ENCODE results near the gene AASS. TPM values are rescaled to one million over a fixed set of nuclear protein-coding genes. Genes with fewer than 3 reads are reported as not detected.

Gene AASS
- total RNA-seq, 2 experiments from 2014 or later = not detected

DNA sequence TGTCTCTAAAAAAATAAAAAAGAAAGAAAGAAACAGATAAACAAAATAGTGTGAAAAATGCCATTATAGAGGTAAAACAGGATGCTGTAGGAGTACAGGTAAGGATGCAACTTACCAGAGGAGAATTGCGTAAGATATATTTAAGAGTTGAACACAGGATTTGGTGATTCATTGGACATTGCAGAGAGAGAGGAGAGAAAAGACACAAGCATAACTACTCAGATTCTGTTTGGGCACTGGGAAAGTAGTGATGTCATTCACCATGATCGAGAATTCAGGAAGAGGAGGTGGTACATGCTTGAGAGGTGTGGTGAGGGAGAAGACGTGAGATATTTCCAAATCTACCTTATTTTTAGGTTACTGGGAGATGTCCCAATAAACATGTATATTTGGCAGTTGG, 97.6 kb downstream of the AASS start:
- Histone ChIP-seq H3K79me2 (ENCODE audit: insufficient read depth, low read depth, low read length) (no peaks in the 10 kb centered on the region), H4K20me1 (ENCODE audit: insufficient read depth, low read length) (no peaks in the 10 kb centered on the region), H3K4me3 (ENCODE audit: low read depth, low read length, poor library complexity, severe bottlenecking) (no peak overlapping the region), H3K9me2 (ENCODE audit: insufficient read depth, low read length) (no peaks in the 10 kb centered on the region), H3K4me2 (ENCODE audit: low read length) (no peak overlapping the region), H2AFZ (ENCODE audit: low read length) (no peak overlapping the region), H3K36me3 (ENCODE audit: insufficient read depth, low read length) (no peaks in the 10 kb centered on the region), H3K27ac (ENCODE audit: low read depth, low read length, poor library complexity, severe bottlenecking) (no peak overlapping the region), H3K9me3 (ENCODE audit: low read length) (no peaks in the 10 kb centered on the region), H3K4me1 (ENCODE audit: insufficient read depth, low read length, poor library complexity, severe bottlenecking) (no peaks in the 10 kb centered on the region)
- no TSS peak for BruUV-seq (replicated peaks)
- DNase-seq (ENCODE audit: low spot score) = no peak
- TF ChIP-seq, protein P1, sequence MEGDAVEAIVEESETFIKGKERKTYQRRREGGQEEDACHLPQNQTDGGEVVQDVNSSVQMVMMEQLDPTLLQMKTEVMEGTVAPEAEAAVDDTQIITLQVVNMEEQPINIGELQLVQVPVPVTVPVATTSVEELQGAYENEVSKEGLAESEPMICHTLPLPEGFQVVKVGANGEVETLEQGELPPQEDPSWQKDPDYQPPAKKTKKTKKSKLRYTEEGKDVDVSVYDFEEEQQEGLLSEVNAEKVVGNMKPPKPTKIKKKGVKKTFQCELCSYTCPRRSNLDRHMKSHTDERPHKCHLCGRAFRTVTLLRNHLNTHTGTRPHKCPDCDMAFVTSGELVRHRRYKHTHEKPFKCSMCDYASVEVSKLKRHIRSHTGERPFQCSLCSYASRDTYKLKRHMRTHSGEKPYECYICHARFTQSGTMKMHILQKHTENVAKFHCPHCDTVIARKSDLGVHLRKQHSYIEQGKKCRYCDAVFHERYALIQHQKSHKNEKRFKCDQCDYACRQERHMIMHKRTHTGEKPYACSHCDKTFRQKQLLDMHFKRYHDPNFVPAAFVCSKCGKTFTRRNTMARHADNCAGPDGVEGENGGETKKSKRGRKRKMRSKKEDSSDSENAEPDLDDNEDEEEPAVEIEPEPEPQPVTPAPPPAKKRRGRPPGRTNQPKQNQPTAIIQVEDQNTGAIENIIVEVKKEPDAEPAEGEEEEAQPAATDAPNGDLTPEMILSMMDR (conservative IDR thresholded peaks at IDR 0.05; ENCODE audit: low read length) = no peak
- TF ChIP-seq EZH2phosphoT487 (IDR thresholded peaks at IDR 0.05; ENCODE audit: borderline replicate concordance, low read depth, low read length) = no peak
- ChIA-PET CTCF (ENCODE audit: unreplicated experiment) (no interaction called here), POLR2A (no interaction called here)
- intact Hi-C loops (cut with micrococcal nuclease; ENCODE audit: unreplicated experiment) = no loop called here

DNA sequence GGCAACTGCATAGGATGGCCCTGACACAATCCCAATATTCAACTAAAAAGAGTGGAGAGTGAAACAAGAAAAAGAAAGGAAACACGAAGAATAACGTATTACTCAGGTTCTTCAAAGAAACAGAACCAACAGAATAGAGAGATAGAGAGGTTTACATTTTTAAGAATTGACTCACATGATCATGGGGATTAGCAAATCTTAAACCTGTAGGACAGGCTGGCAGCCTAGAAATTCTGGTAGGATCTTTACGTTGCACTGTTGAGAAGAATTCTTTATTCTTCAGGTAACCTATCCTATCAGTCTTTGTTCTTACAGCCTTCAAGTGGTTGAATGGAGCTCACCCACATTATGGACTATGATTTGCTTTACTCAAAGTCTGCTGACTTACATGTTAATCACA, 103.9 kb downstream of the AASS start:
- H3K4me2 ChIP-seq (ENCODE audit: low read length) = no peak overlapping the region
- no peaks in the 10 kb centered on the region for H3K9me3 ChIP-seq (ENCODE audit: low read length)
- H3K4me3 ChIP-seq (ENCODE audit: low read depth, low read length, poor library complexity, severe bottlenecking) = no peak overlapping the region
- H3K27ac ChIP-seq (ENCODE audit: low read depth, low read length, poor library complexity, severe bottlenecking) = no peak overlapping the region
- POLR2A ChIA-PET = no interaction called here
- H3K36me3 ChIP-seq (ENCODE audit: insufficient read depth, low read length) = no peaks in the 10 kb centered on the region
- no TSS peak for BruUV-seq (replicated peaks)
- TF ChIP-seq EZH2phosphoT487 (IDR thresholded peaks at IDR 0.05; ENCODE audit: borderline replicate concordance, low read depth, low read length) = no peak
- TF ChIP-seq, protein P1 (conservative IDR thresholded peaks at IDR 0.05; ENCODE audit: low read length) = no peak
- H3K79me2 ChIP-seq (ENCODE audit: insufficient read depth, low read depth, low read length) = no peaks in the 10 kb centered on the region
- H4K20me1 ChIP-seq (ENCODE audit: insufficient read depth, low read length) = no peaks in the 10 kb centered on the region
- H3K4me1 ChIP-seq (ENCODE audit: insufficient read depth, low read length, poor library complexity, severe bottlenecking) = no peaks in the 10 kb centered on the region
- H3K9me2 ChIP-seq (ENCODE audit: insufficient read depth, low read length) = no peaks in the 10 kb centered on the region
- CTCF ChIA-PET (ENCODE audit: unreplicated experiment) = no interaction called here
- H2AFZ ChIP-seq (ENCODE audit: low read length) = no peak overlapping the region
- intact Hi-C loops (cut with micrococcal nuclease; ENCODE audit: unreplicated experiment) = no loop called here
- DNase-seq (ENCODE audit: low spot score) = no peak

DNA sequence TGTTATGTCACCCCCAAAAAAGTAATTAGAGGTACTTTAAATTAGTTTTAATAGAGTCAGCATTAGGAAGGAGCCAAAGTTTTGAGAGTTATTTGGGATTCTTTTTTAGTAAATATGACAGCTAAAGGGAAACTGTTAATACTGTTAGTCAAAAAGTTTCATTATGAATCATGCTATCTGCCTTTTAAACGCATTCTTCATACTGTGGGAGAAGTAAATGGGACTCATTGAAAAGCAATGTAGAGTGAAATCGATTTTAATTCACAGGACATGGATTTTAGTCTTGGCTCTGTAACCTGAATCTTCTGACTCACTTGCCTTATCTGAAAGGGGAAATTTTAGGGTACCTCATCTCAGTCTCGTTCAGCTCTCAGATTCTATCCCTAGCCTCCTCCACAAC, 105.1 kb downstream of the AASS start:
- ChIA-PET CTCF (ENCODE audit: unreplicated experiment) (no interaction called here), POLR2A (interaction anchor here (0.5 to 0.7 kb wide), 5 partner anchors 29 to 862 kb away, joined by 3 to 8 read pairs (median 4); no protein-coding TSS in a partner anchor)
- no peak overlapping the region for H3K4me3 ChIP-seq (ENCODE audit: low read depth, low read length, poor library complexity, severe bottlenecking)
- no peak overlapping the region for H2AFZ ChIP-seq (ENCODE audit: low read length)
- no peaks in the 10 kb centered on the region for H3K9me2 ChIP-seq (ENCODE audit: insufficient read depth, low read length)
- H3K27ac ChIP-seq (ENCODE audit: low read depth, low read length, poor library complexity, severe bottlenecking) = no peak overlapping the region
- intact Hi-C loops (cut with micrococcal nuclease; ENCODE audit: unreplicated experiment) = no loop called here
- no TSS peak for BruUV-seq (replicated peaks)
- no peaks in the 10 kb centered on the region for H3K79me2 ChIP-seq (ENCODE audit: insufficient read depth, low read depth, low read length)
- no peaks in the 10 kb centered on the region for H3K9me3 ChIP-seq (ENCODE audit: low read length)
- no peak overlapping the region for H3K4me2 ChIP-seq (ENCODE audit: low read length)
- no peak for DNase-seq (ENCODE audit: low spot score)
- H3K36me3 ChIP-seq (ENCODE audit: insufficient read depth, low read length) = no peaks in the 10 kb centered on the region
- H3K4me1 ChIP-seq (ENCODE audit: insufficient read depth, low read length, poor library complexity, severe bottlenecking) = no peaks in the 10 kb centered on the region
- H4K20me1 ChIP-seq (ENCODE audit: insufficient read depth, low read length) = no peaks in the 10 kb centered on the region
- TF ChIP-seq, protein P1 (conservative IDR thresholded peaks at IDR 0.05; ENCODE audit: low read length) = no peak
- TF ChIP-seq EZH2phosphoT487 (IDR thresholded peaks at IDR 0.05; ENCODE audit: borderline replicate concordance, low read depth, low read length) = no peak
